Kidney epithelial cell (primary cell): Measurements from ENCODE around the gene RCL1. TPM values are rescaled to one million over a fixed set of nuclear protein-coding genes. Genes with fewer than 3 reads are reported as not detected.

Experiments used
- DNase-seq: peaks from one replicate; pipeline ENCODE4 v3.0.0-alpha.2; 2010; ENCODE audit warnings: low read depth
- H3K27me3 ChIP-seq: 2 replicates; pipeline ENCODE4 v1.6.0; 2011; ENCODE audit warnings: low read length; ENCODE audit not compliant: control insufficient read depth, insufficient read depth
- H3K36me3 ChIP-seq: 2 replicates; pipeline ENCODE4 v1.5.1; 2011; ENCODE audit warnings: low read length; ENCODE audit not compliant: control insufficient read depth, insufficient read depth
- H3K4me3 ChIP-seq: 2 replicates; pipeline ENCODE4 v1.5.1; 2011; ENCODE audit warnings: low read depth, mild to moderate bottlenecking, control low read depth, low read length
- total RNA-seq: library from RNA; depleted of rRNA; stranded (reverse); fragments of >200 nt; gene quantifications from 2 replicates; pipeline ENCODE4 v1.2.3, GENCODE V29; 2015
- TF ChIP-seq, protein P1 (sequence below): IDR thresholded peaks from 2 replicates; pipeline ENCODE4 v1.5.1; 2011; ENCODE audit warnings: mild to moderate bottlenecking, moderate library complexity, low read length, control low read depth, inconsistent platforms; ENCODE audit not compliant: insufficient read depth, poor library complexity, severe bottlenecking

RCL1 gene
- total RNA-seq, 1 donor from 2014 or later = 24.4 TPM

- TF ChIP-seq, protein P1, sequence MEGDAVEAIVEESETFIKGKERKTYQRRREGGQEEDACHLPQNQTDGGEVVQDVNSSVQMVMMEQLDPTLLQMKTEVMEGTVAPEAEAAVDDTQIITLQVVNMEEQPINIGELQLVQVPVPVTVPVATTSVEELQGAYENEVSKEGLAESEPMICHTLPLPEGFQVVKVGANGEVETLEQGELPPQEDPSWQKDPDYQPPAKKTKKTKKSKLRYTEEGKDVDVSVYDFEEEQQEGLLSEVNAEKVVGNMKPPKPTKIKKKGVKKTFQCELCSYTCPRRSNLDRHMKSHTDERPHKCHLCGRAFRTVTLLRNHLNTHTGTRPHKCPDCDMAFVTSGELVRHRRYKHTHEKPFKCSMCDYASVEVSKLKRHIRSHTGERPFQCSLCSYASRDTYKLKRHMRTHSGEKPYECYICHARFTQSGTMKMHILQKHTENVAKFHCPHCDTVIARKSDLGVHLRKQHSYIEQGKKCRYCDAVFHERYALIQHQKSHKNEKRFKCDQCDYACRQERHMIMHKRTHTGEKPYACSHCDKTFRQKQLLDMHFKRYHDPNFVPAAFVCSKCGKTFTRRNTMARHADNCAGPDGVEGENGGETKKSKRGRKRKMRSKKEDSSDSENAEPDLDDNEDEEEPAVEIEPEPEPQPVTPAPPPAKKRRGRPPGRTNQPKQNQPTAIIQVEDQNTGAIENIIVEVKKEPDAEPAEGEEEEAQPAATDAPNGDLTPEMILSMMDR = no peak
- H3K4me3 ChIP-seq = no peak overlapping the region
- H3K36me3 ChIP-seq = no peaks in the 10 kb centered on the region
- no peaks in the 10 kb centered on the region for H3K27me3 ChIP-seq
- DNase-seq = no peak
These were observed 56.6 kb downstream of the RCL1 start for GRCh38 chr9:4849369-4849768.

DNA sequence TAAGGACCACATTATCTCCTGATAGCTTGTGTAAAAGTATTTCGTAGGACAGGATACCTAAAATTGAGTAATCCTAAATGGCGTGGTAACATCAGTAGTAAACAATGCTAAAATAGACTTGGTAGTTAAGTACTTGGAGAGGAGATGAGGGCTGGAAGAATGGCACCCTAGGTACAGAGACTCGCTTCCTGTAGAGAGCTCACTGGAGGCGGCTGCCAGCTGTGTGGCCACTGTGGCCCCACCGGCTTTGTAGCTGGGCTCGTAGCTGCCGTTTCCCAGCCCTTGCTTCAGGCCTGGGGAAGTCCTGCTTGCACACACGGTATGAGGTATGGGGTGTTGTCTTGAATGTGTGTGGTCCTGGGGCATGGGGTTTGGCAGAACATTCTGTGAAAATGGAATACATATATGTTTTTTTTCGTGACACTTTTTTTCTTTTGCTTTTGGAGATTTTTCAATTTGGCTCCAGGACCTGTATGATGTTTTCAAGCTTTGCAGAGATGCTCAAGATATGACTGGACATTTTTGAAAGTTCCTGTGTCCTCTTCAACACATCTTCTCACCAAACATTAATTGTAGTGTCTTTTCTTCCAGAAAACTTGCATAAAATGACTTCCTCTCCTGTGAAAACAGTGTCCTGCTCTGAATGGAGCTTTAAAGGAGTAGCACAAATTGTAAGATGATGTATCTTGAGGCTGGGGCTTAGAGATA lies 58.0 kb downstream of the RCL1 start:
- TF ChIP-seq, protein P1 = no peak
- H3K36me3 ChIP-seq = no peaks in the 10 kb centered on the region
- H3K4me3 ChIP-seq = no peak overlapping the region
- DNase-seq = no peak
- H3K27me3 ChIP-seq = no peaks in the 10 kb centered on the region

- Histone ChIP-seq H3K4me3 (no peak overlapping the region), H3K36me3 (no peaks in the 10 kb centered on the region), H3K27me3 (no peaks in the 10 kb centered on the region)
- TF ChIP-seq, protein P1 = no peak
- no peak for DNase-seq
These were observed 59.7 kb downstream of the RCL1 start for GRCh38 chr9:4852419-4852818.

- no peaks in the 10 kb centered on the region for H3K36me3 ChIP-seq
- no peaks in the 10 kb centered on the region for H3K27me3 ChIP-seq
- no peak for DNase-seq
- H3K4me3 ChIP-seq = no peak overlapping the region
- TF ChIP-seq, protein P1 = no peak
These were observed 61.5 kb downstream of the RCL1 start for GRCh38 chr9:4854265-4854590.

GRCh38 chr9:4855841-4856240 lies 63.1 kb downstream of the RCL1 start:
- no peak for DNase-seq
- H3K36me3 ChIP-seq = no peaks in the 10 kb centered on the region

More at GRCh38 chr9:4855841-4856240, 63.1 kb downstream of the RCL1 start:
- TF ChIP-seq, protein P1 = no peak
- Histone ChIP-seq H3K4me3 (no peak overlapping the region), H3K27me3 (no peaks in the 10 kb centered on the region)
